CD4-positive, alpha-beta T cell (primary cell): ENCODE measurements around the gene CWC25. TPM values are rescaled to one million over a fixed set of nuclear protein-coding genes. Genes with fewer than 3 reads are reported as not detected.
A peak's percentile ranks its signal among the peaks of the same experiment; 100 is the strongest.

Experiments used
- ATAC-seq: fragments of 200-7000 bp; cut with Tn5 transposase; one replicate; pipeline ENCODE4 v1.10.0; 2022; ENCODE audit warnings: mild to moderate bottlenecking; ENCODE audit not compliant: poor library complexity
- CTCF ChIA-PET: fragments of 350-600 bp; sonication (Branson Sonifier 250); formaldehyde crosslinking; loops from one replicate; lab custom pipeline; 2021; ENCODE audit warnings: antibody characterized with exemption, inconsistent platforms; lab: Charles Lee
- POLR2A ChIA-PET: fragments of 350-600 bp; sonication (Branson Sonifier 250); formaldehyde crosslinking; loops from one replicate; lab custom pipeline; 2021; ENCODE audit warnings: antibody characterized with exemption, inconsistent platforms; lab: Charles Lee
- DNase-seq, 14 experiments: peaks; one replicate each; pipeline ENCODE4 v3.0.0-alpha.2; 2013 to 2020; ENCODE audit warnings: mixed read lengths in 2 of 14
- H3K27ac ChIP-seq, 2 donors: one replicate each; pipeline versions ENCODE4 v1.5.1 to v1.7.0; 2013; ENCODE audit warnings: low read length in 2 of 2, low read depth in 1 of 2, mild to moderate bottlenecking in 1 of 2
- H3K27me3 ChIP-seq, 2 experiments: 1 replicate in 1 of 2; 2 replicates in 1 of 2; pipeline versions ENCODE4 v1.6.1 to v1.7.0; 2013; ENCODE audit warnings: low read length in 2 of 2, control low read depth in 1 of 2, mild to moderate bottlenecking in 1 of 2, moderate library complexity in 1 of 2; ENCODE audit not compliant: insufficient read depth in 2 of 2, control insufficient read depth in 1 of 2
- H3K36me3 ChIP-seq: one replicate; pipeline ENCODE4 v1.6.1; 2013; ENCODE audit warnings: low read length, control low read depth; ENCODE audit not compliant: insufficient read depth
- H3K4me1 ChIP-seq: one replicate; pipeline ENCODE4 v1.6.1; 2013; ENCODE audit warnings: low read length, control low read depth; ENCODE audit not compliant: insufficient read depth
- H3K4me3 ChIP-seq: one replicate; pipeline ENCODE4 v1.5.1; 2013; ENCODE audit warnings: mild to moderate bottlenecking, low read length, moderate library complexity
- H3K9me3 ChIP-seq, 2 experiments: 1 replicate in 1 of 2; 2 replicates in 1 of 2; pipeline versions ENCODE4 v1.6.1 to v1.7.0; 2013; ENCODE audit warnings: low read length in 2 of 2, mild to moderate bottlenecking in 2 of 2, control low read depth in 1 of 2, moderate library complexity in 1 of 2; ENCODE audit not compliant: control insufficient read depth in 1 of 2, insufficient read depth in 1 of 2
- H3K27ac Mint-ChIP-seq: one replicate; pipeline ENCODE4 v1.8.0; 2020; ENCODE audit warnings: mixed read lengths
- H3K27me3 Mint-ChIP-seq: one replicate; pipeline ENCODE4 v1.8.0; 2021; ENCODE audit warnings: mixed read lengths
- H3K36me3 Mint-ChIP-seq: one replicate; pipeline ENCODE4 v1.8.0; 2021; ENCODE audit warnings: low read depth, mixed read lengths
- H3K4me1 Mint-ChIP-seq: one replicate; pipeline ENCODE4 v1.8.0; 2021; ENCODE audit warnings: low read depth, mixed read lengths
- H3K4me3 Mint-ChIP-seq: one replicate; pipeline ENCODE4 v1.8.0; 2020; ENCODE audit warnings: mild to moderate bottlenecking, mixed read lengths
- H3K9me3 Mint-ChIP-seq: one replicate; pipeline ENCODE4 v1.8.0; 2020; ENCODE audit warnings: mixed read lengths
- CTCF ChIP-seq: fragments of 200-600 bp; IDR thresholded peaks from one replicate; pipeline ENCODE4 v1.8.0; 2022; ENCODE audit warnings: antibody characterized with exemption, mild to moderate bottlenecking
- intact Hi-C, 2 experiments: fragments of 100-400 bp; cut with DNase I in 1 of 2; cut with micrococcal nuclease in 1 of 2; formaldehyde crosslinking; loops; one replicate each; pipeline versions ENCODE4 v1.15.1 to v1.9.0; 2023 to 2025; cut with DNase I, micrococcal nuclease
- total RNA-seq, 174 experiments: library from RNA in 2 of 174; stranded (reverse) in 2 of 174; gene quantifications; one replicate each; pipeline ENCODE4 v1.2.3 and lab custom pipeline; 2021 to 2026

CWC25 gene
- total RNA-seq, 2 experiments from 2014 or later = 63.0 to 63.3 TPM

- H3K27ac ChIP-seq = peak overlapping the region; percentile 56 to 86
- H3K4me1 ChIP-seq = peaks cover 67% of the 10 kb centered on the region
- peak overlapping the region; percentile 97 for H3K4me3 ChIP-seq
- peaks cover 25% of the 10 kb centered on the region for H3K36me3 ChIP-seq
- intact Hi-C loops = loop anchor here (1.0 to 10.0 kb wide), 8 partner anchors 17 to 283 kb away; partner anchors contain the start of genes FBXO47 (in 1 of the 2) and RPL23 (in 1 of the 2)
- ChIA-PET CTCF (interaction anchor here (0.6 to 4.3 kb wide), 25 partner anchors 13 to 1314 kb away, joined by 3 to 30 read pairs (median 4); partner anchors contain the start of genes CWC25 and PLXDC1), POLR2A (interaction anchor here (0.6 to 7.9 kb wide), 31 partner anchors 13 to 339 kb away, joined by 3 to 154 read pairs (median 6); partner anchors contain the start of genes FBXO47, LASP1NB, MLLT6 and PLXDC1)
- peaks cover 53% of the 10 kb centered on the region for H3K36me3 Mint-ChIP-seq
- peak; percentile 38 to 83 (median 64) for DNase-seq
- no peaks in the 10 kb centered on the region for H3K9me3 Mint-ChIP-seq
- peaks cover 13% of the 10 kb centered on the region for H3K27me3 Mint-ChIP-seq
- H3K9me3 ChIP-seq = no peaks in the 10 kb centered on the region
- H3K27me3 ChIP-seq = no peaks in the 10 kb centered on the region
- ATAC-seq = peak; percentile 46
- H3K4me3 Mint-ChIP-seq = peak overlapping the region; percentile 98
- TF ChIP-seq CTCF = no peak
- H3K27ac Mint-ChIP-seq = peak overlapping the region; percentile 89
- H3K4me1 Mint-ChIP-seq = peaks cover 68% of the 10 kb centered on the region
Observed at GRCh38 chr17:38870259-38871165, 45.4 kb upstream of the CWC25 start.

- ChIA-PET CTCF (interaction anchor here (0.7 to 4.3 kb wide), 13 partner anchors 16 to 403 kb away, joined by 3 to 30 read pairs (median 5); partner anchors contain the start of genes CWC25 and RPL23), POLR2A (interaction anchor here (0.6 to 7.9 kb wide), 33 partner anchors 8 to 339 kb away, joined by 3 to 154 read pairs (median 6); partner anchors contain the start of genes FBXO47, MLLT6, PLXDC1 and PSMB3)
- Histone ChIP-seq H3K27ac (peak within 1 kb of the TSS; percentile 56 to 86), H3K4me3 (peak within 1 kb of the TSS; percentile 97), H3K36me3 (peaks cover 25% of the 10 kb centered on the region), H3K4me1 (peaks cover 59% of the 10 kb centered on the region), H3K9me3 (no peaks in the 10 kb centered on the region), H3K27me3 (no peaks in the 10 kb centered on the region)
- intact Hi-C loops = loop anchor here (1.0 to 10.0 kb wide), 11 partner anchors 16 to 284 kb away; partner anchors contain the start of genes CWC25 (in 2 of the 2), FBXO47 (in 2 of the 2) and RPL23 (in 1 of the 2)
- peak within 1 kb of the TSS; percentile 95 for H3K27ac Mint-ChIP-seq
- ATAC-seq (peak; percentile 62), DNase-seq (peak; percentile 74 to 94 (median 86))
- no peaks in the 10 kb centered on the region for H3K9me3 Mint-ChIP-seq
- H3K36me3 Mint-ChIP-seq = peaks cover 53% of the 10 kb centered on the region
- no peak for TF ChIP-seq CTCF
- peaks cover 13% of the 10 kb centered on the region for H3K27me3 Mint-ChIP-seq
- peaks cover 59% of the 10 kb centered on the region for H3K4me1 Mint-ChIP-seq
- H3K4me3 Mint-ChIP-seq = peak within 1 kb of the TSS; percentile 98
Observed at GRCh38 chr17:38869526-38870258, 44.6 kb upstream of the CWC25 start, which contains the start of gene LASP1. TSS of gene LASP1 (plus strand) at chr17:38870058. CDS start at chr17:38870190, 132 bp downstream.
